Right hindlimb (tissue), 1 donor: ENCODE data around the gene UPF2.
"Not testable (repeated sequence)": the region's sequence is repeated elsewhere in the genome, so short reads cannot be mapped to it uniquely, and the experiment has no call there.

Experiments used
- DNase-seq: peaks from one replicate; pipeline ENCODE4 v3.0.0-alpha.2; 2018

Gene UPF2, protein sequence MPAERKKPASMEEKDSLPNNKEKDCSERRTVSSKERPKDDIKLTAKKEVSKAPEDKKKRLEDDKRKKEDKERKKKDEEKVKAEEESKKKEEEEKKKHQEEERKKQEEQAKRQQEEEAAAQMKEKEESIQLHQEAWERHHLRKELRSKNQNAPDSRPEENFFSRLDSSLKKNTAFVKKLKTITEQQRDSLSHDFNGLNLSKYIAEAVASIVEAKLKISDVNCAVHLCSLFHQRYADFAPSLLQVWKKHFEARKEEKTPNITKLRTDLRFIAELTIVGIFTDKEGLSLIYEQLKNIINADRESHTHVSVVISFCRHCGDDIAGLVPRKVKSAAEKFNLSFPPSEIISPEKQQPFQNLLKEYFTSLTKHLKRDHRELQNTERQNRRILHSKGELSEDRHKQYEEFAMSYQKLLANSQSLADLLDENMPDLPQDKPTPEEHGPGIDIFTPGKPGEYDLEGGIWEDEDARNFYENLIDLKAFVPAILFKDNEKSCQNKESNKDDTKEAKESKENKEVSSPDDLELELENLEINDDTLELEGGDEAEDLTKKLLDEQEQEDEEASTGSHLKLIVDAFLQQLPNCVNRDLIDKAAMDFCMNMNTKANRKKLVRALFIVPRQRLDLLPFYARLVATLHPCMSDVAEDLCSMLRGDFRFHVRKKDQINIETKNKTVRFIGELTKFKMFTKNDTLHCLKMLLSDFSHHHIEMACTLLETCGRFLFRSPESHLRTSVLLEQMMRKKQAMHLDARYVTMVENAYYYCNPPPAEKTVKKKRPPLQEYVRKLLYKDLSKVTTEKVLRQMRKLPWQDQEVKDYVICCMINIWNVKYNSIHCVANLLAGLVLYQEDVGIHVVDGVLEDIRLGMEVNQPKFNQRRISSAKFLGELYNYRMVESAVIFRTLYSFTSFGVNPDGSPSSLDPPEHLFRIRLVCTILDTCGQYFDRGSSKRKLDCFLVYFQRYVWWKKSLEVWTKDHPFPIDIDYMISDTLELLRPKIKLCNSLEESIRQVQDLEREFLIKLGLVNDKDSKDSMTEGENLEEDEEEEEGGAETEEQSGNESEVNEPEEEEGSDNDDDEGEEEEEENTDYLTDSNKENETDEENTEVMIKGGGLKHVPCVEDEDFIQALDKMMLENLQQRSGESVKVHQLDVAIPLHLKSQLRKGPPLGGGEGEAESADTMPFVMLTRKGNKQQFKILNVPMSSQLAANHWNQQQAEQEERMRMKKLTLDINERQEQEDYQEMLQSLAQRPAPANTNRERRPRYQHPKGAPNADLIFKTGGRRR

DNA sequence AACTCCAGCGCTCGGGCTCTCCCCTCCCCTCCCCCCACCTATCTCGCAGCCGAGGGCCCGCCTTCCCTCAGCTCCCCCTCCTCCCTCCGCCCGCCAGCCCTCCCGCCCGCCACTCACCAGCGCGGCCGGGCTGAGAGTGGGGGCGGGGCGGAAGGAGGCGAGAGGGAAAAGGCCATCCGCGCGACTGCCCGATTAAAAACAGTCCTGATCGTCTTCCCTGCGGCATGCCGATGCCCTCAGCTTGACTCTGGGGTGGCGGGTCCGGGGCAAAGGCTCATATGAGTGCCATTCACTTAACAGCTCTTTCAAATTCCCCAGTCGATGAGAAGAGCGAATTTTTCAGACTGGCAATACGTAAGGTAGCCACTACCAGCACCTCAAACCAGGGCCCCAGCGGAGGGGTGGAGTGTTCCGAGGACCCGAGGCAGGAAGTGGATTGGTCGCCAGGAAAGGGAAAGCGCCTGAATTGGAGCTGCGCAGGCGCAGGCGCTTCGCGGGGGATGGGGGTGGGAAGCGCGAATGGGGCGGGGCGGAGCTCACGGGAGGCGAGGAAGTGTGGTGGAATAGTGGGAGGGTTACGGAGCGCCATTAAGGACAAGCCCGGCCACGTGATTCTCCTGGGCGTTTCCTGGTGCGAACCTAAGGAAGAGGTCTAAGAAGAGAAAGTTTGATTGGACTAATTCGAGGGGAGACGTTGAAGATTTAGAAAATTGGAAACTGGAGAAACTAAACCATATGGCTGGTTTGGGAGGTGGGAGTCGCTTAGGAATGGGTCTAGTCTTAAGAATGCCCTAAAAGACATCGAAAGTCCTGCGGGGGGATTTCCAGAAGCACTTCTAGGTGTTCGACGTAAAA lies at the start of gene UPF2:
UPF2 (minus strand) TSS at position 13 of the 855 bp plus-strand sequence. CDS start 7,386 bp downstream, outside the sequence.
- DNase-seq: peak; percentile 100

DNA sequence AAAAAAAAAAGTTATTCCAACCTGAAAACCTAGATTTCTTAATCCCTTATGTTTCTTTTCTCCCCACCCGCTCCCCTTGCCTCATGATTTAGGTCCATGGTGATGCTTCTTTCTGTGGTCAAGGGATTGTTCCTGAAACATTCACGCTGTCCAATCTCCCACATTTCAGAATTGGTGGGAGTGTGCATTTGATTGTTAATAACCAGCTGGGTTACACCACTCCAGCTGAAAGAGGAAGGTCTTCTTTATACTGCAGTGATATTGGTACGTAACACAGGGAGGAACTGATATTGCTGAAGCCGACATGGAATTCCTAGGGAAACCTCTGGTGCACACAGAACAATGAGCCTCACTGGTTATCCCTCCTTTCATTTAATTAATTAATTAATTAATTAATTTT lies 48.8 kb upstream of the UPF2 start:
- no peak for DNase-seq

DNA sequence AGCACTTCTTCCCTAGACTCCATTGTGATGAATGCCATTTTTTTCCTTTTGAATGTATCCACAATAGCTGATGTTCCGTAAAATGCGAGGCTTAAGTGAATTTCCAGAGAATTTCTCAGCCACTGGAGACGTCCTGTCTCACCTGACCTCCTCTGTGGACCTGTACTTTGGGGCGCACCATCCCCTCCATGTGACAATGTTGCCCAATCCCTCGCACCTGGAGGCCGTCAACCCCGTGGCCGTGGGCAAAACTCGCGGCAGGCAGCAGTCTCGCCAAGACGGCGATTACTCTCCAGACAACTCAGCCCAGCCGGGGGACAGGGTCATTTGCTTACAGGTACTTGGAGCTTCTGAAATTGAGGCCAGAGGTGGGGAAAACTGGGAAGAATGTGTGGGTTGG lies 46.3 kb upstream of the UPF2 start:
- no peak for DNase-seq

DNA sequence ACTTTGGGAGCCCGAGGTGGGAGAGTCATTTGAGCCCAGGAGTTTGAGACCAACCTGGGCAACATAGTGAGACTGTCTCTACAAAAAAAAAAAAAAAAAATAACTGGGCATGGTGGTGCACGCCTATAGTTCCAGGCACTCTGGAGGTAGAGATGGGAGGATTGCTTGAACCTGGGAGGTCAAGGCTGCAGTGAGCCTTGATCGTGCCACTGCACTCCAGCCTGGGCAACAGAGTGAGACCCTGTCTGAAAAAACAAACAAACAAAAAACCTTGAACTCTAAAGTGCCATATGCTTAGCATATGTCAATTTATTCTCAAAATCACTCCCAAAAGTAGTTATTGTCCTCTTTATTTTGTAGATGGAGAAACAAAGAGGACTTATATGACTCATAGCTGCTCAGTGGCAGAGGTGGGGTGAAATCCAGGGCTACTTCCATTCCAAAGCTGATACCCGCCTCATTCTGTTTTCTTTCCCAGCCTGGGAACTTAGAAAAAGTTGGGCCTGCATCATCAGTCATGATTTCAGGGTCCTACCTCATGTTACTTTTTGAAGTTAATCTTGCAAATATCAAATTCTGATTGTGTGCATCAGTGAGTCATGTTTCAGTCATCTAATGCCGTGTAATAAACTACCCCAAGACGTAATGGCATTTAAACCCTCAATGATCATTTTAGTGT lies 39.4 kb upstream of the UPF2 start:
- no peak for DNase-seq

DNA sequence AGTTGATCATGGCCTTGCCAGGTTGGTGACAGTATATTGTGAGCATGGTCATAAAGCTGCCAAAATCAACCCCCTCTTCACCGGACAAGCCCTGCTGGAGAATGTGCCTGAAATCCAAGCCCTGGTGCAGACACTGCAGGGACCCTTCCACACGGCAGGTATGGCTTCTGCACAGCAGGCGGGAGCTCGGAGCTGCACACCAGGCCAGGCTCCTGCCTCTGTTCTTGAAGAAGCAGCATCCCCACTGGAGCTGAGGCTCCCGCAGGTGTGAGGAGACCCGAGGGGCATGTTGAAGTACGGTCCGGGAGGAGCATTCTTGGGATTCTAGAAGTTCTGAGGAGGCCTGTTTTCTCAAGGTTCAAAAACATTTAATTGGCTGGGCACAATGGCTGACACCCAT lies 38.9 kb upstream of the UPF2 start:
- no peak for DNase-seq

DNA sequence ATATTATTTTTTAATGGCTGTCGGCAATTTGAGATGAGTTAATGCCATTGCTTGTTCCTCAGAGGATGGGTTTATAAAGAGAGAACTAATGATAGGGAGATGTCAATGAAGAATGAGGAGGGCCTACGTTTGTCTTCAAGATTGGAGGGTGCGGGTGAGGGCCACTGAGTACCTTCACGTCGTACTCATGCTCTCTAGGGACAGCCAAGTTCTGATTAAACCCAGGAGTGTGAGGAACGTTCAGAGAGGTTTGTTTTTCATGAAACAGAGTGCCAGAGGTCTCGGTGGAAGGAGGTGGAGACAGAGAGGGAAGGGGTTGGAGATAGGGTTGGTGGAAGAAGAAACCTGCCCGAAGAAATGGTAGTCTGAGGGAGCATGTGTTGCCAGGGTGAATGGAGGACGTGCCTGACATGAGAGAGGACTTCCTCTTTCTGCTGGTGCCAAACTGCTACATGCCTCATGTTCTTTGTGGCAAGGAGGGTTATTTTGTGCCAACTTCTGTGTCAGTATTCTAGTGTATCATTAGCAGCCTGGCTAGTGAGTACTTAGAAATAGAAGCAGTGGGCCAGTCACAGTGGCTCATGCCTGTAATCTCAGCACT lies 35.1 kb upstream of the UPF2 start:
- no peak for DNase-seq

DNA sequence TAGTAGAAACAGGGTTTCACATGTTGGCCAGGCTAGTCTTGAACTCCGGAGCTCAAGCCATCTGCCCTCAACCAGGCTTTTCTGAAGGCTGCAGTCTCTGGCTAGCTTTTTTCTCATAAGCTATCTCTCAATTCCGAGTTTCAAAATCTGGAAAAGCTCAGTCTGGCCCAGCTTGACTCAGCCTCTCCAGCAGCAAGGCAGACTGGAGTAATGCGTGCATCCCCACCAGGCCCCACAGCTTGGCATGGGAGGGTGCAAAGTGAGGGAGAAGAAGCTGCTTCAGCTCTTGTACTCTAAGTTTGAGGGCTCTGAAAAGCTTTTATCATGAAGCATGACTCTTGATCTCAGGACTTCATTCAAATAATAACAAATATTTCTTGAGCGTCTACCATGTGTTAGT lies 30.9 kb upstream of the UPF2 start:
- no peak for DNase-seq

DNA sequence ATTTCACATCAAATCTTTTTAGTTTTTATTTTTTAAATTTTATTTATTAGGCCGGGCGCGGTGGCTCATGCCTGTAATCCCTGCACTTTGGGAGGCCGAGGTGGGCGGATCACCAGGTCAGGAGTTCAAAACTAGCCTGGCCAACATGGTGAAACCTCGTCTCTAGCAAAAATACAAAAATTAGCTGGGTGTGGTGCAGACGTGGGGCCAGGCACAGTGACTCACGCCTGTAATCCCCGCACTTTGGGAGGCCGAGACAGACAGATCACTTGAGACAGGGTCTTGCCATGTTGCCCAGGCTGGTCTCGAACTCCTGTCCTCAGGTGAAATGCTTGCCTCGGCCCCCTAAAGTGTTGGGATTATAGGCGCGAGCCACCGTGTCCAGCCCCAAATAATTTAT lies 28.8 kb upstream of the UPF2 start:
- DNase-seq: not testable (repeated sequence)

DNA sequence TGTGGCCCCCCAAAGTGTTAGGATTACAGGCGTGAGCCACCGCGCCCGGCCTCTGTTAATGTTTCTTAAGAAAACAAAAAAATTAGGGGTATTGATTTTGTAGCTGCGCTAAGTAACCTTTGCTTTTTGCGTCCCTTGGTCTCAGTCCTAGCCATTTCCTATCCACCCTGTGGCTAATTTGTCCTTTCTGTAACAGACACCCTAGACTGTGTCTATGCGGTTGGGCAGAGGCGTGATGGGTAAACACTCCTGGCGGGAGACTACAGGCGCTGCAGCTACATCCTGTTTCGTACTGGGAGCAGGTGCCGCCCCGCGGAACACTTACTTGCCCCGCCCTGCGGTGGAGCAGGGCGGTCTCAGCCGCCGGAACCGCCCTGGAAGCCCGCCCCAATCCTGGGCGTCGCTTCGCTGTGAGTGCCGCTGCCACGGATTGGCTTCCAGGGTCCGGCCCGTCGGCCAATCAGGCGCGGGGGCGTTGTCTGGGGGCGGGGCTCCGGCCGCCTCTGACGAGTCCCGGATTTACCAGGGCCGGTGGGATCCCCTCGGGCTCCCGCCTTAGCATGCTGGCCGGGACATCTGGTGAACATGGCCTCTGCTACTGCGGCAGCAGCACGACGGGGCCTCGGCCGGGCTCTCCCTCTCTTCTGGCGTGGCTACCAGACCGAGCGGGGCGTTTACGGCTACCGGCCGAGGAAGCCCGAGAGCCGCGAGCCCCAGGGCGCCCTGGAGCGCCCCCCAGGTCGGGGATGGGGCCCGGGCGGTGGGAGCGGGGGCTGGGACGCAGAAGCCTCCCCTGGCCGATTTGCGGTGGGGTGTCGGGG lies 26.1 kb upstream of the UPF2 start, which contains the start of gene DHTKD1:
DHTKD1 (plus strand) TSS at position 506 of the 821 bp plus-strand sequence; CDS start at position 586, 80 bp downstream.
- peak; percentile 99 for DNase-seq

DNA sequence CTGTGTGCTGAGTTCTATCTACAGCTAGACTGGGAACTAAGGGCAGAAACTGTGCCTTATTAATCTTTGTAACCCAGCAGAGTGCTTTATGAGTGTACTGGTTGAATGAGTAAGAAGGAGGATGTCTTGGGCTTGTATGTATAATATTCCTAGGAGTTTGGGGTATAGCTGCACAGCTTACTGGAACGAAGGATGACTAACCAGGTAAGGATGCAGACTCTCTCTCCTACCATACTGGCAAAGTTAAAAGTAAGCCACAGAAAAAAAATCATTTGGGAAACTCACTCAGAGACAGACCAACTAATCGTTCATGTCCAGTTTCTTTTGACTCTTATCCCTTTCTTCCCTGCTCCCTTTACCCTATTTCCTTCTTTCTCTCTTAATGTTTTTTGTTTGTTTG lies 24.7 kb upstream of the UPF2 start:
- no peak for DNase-seq

DNA sequence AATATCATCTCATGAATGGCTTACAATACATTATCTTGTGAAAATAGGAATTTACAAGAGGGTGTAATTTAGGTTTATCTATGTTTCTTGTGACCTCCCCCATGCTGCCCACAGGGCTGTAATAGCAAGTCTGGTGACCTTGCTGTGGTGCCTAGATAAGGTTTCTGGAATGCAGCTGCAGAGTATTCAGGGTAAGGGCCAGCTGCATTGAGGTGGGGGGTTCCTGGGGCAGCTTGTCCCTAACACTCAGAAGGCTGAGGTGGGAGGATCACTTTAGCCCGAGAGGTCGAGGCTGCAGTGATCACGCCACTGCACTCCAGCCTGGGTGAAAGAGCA lies 20.8 kb upstream of the UPF2 start:
- DNase-seq: no peak

DNA sequence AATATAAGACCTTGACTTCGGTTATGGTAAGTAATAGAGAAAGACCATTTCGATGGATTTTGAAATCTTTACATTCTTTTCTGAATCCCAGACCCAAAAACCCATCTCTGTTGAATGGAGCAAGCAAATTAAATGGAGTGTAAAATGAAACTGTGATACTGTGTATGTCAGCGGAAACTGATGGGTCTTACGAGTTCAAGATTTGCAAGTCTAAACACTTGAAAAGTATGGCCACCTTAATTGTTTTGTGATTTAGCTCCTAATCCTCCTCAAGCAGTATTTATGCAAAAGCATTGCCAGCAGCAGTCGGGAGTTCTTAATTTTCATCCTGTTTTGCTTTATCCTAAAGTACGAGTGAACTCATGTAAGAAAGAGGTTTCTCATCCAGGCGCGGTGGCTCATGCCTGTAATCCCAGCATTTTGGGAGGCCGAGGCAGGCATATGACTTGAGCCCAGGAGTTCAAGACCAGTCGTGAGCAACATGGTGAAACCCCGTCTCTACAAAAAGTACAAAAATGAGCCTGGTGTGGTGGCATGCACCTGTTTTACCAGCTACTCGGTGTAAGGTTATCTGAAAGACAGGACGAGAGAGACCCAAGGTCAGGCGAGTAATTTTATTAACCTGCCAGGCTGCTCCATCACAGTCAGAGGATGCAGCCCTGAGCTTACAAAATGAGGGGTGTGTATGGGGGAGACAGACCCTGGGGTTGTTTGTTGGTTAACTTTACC lies 20.3 kb upstream of the UPF2 start:
- no peak for DNase-seq

DNA sequence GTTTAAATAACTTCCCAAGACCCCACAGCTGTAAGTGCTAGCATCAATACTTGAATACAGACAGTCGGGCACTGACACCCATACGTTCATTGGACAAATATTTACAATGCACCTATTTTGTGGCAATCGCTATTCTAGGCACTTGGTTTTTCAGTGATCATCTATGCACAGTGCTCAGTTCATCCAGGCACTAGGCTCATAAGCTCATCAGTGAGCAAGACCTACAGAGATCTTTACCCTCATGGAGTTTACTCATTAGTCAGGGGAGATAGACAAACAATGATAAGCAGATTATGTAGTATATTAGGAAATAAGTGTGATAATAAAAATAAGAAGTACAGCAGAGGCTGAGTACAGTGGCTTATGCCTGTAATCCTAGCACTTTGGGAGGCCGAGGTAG lies 18.5 kb upstream of the UPF2 start:
- DNase-seq: no peak

DNA sequence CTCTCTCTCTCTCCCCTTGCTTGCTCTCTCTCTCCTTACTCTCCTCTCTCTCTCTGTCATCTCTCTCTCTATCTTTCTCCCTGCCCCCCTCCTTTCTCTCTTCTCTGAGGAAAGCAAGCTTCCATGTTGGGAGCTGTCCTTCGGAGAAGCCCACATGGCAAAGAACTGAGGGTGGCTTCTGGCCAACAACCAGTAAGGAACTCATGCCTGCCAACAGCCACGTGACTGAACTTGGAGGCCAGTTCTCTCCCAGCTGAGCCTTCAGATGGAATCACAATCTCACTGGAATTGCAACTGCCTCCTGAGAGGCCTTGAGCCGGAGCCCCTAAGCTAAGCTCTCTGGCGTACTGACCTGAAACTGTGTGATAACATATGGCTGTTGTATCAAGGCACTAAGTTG lies 14.1 kb upstream of the UPF2 start:
- no peak for DNase-seq

DNA sequence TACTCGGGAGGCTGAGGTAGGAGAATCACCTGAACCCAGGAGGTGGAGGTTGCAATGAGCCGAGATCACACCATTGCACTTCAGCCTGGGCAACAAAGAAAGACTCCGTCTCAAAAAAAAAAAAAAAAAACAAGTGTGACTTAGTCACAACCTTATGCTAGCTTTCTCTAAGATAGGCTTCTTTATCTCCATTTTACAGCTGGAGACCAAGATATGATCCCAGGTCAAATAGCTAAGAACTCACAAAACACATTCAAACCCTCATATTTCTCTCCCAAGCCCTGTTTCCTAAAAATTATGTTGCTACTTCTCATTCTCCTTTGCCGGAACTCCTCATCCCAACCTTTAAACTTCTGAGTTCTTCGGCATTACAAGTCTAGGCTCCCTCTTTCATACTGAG lies 13.1 kb upstream of the UPF2 start:
- no peak for DNase-seq

DNA sequence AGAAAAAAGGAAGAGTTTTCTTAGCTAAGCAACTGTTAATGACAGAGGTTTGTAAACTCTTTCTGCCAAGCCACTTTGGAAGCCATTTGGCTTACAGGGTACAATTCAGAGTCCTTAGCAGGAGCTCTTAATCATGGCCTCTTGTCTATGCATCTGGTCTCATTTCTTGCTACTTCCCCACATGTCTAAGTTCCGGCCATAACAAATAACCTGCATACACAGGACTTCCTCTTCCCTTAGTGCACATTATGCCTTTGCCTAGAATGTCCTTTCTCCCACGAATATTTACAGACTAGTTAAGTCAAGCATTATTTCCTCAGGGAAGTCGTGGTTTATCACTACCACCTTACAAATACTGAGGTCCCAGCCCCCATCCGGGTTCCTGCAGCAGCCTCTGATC lies 8.6 kb upstream of the UPF2 start:
- DNase-seq: no peak

DNA sequence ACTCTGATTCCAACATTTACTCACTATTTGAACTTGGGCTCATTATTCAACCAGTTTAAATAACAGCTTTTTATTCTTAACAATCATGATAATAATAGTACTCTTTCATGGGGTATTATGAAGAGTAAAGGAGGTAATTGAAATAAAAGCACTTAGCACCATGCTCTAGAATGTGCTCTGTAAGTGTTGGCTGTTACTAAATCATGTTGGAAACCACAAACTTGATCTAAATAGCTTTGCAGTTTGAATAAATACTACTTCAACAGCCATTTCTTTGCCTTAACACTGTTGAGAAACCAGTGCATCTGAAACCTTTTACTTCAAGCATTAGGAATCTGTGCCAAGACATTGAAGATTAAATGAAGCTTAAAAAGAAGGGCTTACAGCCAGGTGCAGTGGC lies 7.9 kb upstream of the UPF2 start:
- no peak for DNase-seq

DNA sequence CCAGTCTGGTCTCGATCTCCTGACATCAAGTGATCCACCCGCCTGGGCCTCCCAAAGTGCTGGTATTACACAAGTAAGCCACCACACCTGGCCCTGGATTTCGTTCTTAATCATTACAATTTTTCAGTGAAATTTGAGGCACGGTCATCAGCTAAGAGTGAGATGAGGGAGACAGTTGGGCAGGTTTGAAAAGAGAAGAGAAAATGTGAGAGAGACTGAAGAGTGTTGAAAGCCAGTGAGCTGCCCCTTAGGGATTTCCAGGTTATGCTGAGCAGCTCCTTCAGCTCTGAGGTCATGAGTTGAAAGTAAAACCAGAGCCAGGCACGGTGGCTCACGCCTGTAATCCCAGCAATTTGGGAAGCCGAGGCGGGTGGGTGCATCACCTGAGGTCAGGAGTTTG lies 5.9 kb upstream of the UPF2 start:
- DNase-seq: no peak

DNA sequence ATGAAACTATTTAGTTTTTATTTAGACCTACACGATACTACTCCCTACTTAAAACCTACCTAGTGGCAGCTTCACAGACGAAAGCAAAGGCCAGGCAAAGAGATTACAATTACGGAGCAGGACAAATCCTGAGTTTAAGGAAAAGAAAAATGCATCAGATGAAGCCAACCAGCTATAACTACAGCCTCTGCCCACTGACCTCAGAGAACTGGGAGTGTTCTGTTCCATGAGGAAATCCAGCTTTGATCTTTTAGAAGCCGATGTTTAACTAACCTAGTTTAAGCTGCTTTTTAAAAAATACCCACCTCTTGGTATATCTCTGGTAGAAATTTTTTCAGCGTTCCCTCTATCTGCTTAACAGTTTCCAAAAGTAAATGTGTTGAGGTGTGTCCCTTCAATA lies 3.0 kb upstream of the UPF2 start:
- no peak for DNase-seq

DNA sequence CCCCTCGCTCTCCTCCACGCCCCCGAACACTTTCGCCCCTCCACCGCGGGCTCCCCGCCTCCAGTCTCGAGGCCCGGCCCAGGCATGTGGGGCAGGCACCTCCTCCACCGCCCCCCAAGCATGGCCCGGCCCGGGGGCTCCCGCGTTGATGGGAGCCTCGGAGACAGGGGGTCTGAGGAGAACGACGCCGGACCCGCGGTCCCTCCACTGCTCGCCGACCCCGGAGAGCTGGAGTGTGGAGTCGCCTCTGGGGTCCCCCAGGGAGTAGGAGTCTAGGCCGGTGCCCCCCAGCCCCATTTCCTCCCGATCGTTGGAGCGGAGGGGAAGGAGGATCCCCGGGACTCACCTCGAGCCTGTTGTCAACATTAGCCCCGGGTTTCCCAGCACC lies 206 bp downstream of the UPF2 start:
- DNase-seq: peak; percentile 80
